HG02981 (cell line): ENCODE results near the gene MACROH2A2.
"Not testable (repeated sequence)": the region's sequence is repeated elsewhere in the genome, so short reads cannot be mapped to it uniquely, and the experiment has no call there.

Experiments used
- ATAC-seq: cut with Tn5 transposase; IDR thresholded peaks from one replicate; pipeline ENCODE4 v1.9.1; 2021; ENCODE audit warnings: mild to moderate bottlenecking, moderate library complexity; ENCODE audit not compliant: unreplicated experiment

MACROH2A2 gene

DNA sequence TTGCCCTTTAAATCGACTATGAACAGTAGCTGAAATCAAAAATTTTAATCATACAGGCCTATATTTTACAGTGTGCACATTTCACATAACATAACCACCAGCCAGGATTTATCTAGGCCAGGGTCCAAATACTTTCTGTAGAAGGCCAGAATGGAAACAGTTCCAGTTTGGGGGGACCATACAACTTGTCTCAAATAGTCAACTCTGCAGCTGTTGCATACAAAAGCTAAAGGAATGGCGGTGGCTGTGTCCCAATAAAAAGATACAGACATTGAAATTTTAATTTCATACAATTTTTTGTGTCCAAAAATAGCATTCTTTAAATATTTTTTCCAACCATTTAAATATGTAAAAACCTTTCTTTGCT, 94.6 kb downstream of the MACROH2A2 start:
- ATAC-seq, result no peak

- ATAC-seq, result no peak
Observed at GRCh38 chr10:70148516-70148915, 95.9 kb downstream of the MACROH2A2 start.

GRCh38 chr10:70155255-70155838, 102.7 kb downstream of the MACROH2A2 start:
- no peak for ATAC-seq

DNA sequence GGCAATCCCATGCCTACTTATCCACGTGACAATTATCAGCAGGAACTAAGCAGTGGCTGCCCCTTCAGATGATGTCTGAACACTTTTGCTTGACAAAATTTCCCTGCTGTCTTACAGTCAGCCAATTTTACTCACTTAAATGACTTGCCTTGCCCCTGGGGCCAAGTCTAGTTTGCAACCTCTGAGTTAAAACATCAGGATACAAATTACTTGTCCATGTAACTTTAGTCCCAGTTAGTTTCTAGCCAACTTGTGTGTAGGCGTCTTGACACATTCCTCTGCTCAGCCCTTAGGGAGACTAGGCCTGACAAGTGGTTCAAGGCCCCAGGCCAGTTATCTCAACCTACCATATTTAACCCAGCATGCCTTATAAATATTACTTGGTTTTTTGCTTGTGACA, 105.5 kb downstream of the MACROH2A2 start:
- no peak for ATAC-seq

- ATAC-seq, result not testable (repeated sequence)
Observed at GRCh38 chr10:70159366-70159765, 106.7 kb downstream of the MACROH2A2 start.

- no peak for ATAC-seq
Observed at GRCh38 chr10:70160798-70161197, 108.2 kb downstream of the MACROH2A2 start.
